GM12892 (cell line): ENCODE measurements around the gene ZBTB46.

Experiments
- POLR2A ChIP-seq: IDR thresholded peaks from 2 replicates; pipeline ENCODE4 v1.6.1; 2011; ENCODE audit warnings: low read depth, low read length, control low read depth
- POLR2AphosphoS5 ChIP-seq: IDR thresholded peaks from 2 replicates; pipeline ENCODE4 v1.6.1; 2011; ENCODE audit warnings: low read depth, low read length, control low read depth
- TAF1 ChIP-seq: IDR thresholded peaks from 2 replicates; pipeline ENCODE4 v1.6.1; 2011; ENCODE audit warnings: low read depth, mild to moderate bottlenecking, control low read depth, low read length, borderline replicate concordance

DNA sequence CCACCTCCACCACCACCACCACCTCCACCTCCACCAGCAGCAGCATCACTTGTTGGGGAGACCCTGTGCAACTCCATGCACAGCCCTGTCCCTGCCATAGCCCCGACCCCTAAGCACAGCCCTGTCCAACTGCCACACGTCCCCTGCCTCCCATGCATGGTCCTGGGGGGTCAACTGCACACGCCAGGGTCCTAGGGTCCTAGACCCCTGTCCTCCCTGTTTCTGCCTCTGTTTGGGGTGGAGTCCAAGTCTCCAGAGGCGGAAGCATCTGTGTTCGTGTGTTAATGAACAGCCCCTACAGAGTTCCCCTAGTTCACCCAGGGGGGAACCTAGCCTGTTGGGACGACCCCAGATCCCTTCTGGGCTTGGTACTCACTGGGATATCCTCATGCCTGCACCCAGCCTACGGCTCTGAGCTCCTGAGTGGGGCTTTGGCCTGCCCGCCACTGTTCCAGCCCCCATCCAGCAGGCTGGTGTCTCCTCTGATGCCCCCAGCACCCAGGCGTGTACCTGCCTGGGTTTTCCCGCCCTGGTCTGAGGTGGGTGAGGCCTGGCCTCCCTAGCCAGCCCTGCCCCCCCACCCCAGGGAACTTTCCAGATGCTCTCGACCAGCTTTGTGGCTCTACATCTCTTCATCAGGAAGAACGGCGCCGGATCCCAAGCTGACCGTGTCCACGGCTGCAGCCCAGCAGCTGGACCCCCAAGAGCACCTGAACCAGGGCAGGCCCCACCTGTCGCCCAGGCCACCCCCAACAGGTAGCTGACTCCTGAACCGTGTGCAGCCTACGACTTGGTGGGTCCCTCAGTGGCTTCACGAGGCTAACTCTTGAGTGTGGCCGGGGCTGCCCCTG, 137.1 kb downstream of the ZBTB46 start:
- TF ChIP-seq POLR2A: no peak
- no peak for TF ChIP-seq TAF1
- TF ChIP-seq POLR2AphosphoS5: no peak
